Measurements from ENCODE around the gene MRFAP1L1. TPM values are rescaled to one million over a fixed set of nuclear protein-coding genes. Genes with fewer than 3 reads are reported as not detected.

MRFAP1L1 gene
- total and polyA plus RNA-seq, 4 donors = 29.8 to 41.8 (median 30.7) TPM

DNA sequence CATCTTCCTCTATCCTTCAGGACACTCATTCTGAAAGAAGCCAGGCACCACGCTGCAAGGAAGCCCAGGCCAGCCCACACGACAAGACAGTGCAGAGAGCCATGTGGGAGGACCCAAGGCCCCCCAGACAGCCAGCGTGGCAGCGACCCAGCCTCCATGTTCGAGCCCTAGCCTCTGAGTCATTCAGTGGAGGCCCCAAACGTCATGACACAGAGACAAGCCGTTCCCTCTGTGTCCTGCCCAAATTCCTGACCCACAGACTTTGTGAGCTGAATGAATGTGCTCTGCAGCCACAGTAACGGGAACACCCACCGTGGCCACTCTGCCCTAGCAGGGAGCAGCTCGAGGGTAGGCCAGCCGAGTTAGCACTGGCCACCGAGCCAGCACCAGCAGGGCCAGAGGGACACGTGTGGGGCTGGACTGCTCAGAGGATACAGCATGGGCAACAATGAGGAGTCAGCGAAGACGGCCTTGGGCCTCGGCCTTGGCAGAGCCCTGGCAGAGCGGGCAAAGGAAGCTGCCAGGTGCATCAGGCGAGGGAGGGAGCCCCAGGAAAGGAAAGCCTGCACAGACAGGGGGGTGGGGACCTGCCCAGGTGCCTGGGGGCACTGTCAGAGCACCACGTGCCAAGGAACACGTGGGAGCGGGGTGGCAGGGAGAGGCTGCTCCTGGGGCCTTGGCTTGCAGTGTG, 14.9 kb upstream of the MRFAP1L1 start:
- no peak for DNase-seq (ENCODE audit: low spot score)

DNA sequence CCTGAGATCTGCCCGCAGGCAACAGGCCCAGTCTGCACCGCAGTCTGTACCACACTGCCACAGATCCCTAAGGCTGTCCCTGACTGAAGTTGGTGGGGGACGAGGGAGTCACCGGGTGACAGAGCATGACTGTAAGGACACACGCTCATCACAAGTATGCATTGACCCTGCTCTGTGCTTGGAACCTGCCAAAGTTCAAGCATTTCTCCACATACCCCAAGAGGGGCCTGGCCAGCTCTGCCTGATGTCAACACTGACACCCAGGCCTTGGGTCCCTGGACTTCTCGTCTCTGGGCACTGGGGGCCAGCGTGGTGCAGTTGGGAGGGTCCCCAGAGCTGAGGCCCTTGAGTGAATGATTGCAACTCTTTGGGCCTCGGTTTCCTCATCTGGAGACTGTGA, 14.2 kb upstream of the MRFAP1L1 start:
- DNase-seq (ENCODE audit: low spot score) = no peak
- no peaks in the 10 kb centered on the region for H3K9me3 ChIP-seq (ENCODE audit: control insufficient read depth in 4 of 4, low read length in 3 of 4)
- WGBS = 91% methylated on average over 8 of the region's 8 CpGs
- H3K4me3 ChIP-seq (ENCODE audit: low read depth in 1 of 3, low read length in 3 of 3) = no peak overlapping the region
- no peak overlapping the region for H3K27ac ChIP-seq (ENCODE audit: low read depth in 1 of 2, low read length in 2 of 2)
- H3K9ac ChIP-seq (ENCODE audit: low read depth in 1 of 2, low read length in 2 of 2) = no peak overlapping the region
- peaks cover 3 to 17% (median 12%) of the 10 kb centered on the region in 4 donors for H3K4me1 ChIP-seq (ENCODE audit: control insufficient read depth in 4 of 4, insufficient read depth in 4 of 4, low read length in 3 of 4)
- H3K27me3 ChIP-seq (ENCODE audit: control insufficient read depth in 4 of 4, insufficient read depth in 4 of 4, low read length in 3 of 4) = no peaks in the 10 kb centered on the region
- H3K36me3 ChIP-seq (ENCODE audit: control insufficient read depth in 4 of 4, insufficient read depth in 3 of 4, low read depth in 1 of 4, low read length in 3 of 4) = no peaks in the 10 kb centered on the region
- TF ChIP-seq EGR1 (IDR thresholded peaks at IDR 0.05; ENCODE audit: low read depth in 2 of 2) (no peak), FOXA2 (IDR thresholded peaks at IDR 0.05) (no peak), FOXA1 (IDR thresholded peaks at IDR 0.05) (no peak), HNF4G (IDR thresholded peaks at IDR 0.05) (no peak), RXRA (IDR thresholded peaks at IDR 0.05) (no peak), NR2F2 (IDR thresholded peaks at IDR 0.05) (no peak), YY1 (IDR thresholded peaks at IDR 0.05) (no peak), HNF4A (conservative IDR thresholded peaks at IDR 0.05) (no peak), SP1 (IDR thresholded peaks at IDR 0.05) (no peak)
- TF ChIP-seq, protein P1, sequence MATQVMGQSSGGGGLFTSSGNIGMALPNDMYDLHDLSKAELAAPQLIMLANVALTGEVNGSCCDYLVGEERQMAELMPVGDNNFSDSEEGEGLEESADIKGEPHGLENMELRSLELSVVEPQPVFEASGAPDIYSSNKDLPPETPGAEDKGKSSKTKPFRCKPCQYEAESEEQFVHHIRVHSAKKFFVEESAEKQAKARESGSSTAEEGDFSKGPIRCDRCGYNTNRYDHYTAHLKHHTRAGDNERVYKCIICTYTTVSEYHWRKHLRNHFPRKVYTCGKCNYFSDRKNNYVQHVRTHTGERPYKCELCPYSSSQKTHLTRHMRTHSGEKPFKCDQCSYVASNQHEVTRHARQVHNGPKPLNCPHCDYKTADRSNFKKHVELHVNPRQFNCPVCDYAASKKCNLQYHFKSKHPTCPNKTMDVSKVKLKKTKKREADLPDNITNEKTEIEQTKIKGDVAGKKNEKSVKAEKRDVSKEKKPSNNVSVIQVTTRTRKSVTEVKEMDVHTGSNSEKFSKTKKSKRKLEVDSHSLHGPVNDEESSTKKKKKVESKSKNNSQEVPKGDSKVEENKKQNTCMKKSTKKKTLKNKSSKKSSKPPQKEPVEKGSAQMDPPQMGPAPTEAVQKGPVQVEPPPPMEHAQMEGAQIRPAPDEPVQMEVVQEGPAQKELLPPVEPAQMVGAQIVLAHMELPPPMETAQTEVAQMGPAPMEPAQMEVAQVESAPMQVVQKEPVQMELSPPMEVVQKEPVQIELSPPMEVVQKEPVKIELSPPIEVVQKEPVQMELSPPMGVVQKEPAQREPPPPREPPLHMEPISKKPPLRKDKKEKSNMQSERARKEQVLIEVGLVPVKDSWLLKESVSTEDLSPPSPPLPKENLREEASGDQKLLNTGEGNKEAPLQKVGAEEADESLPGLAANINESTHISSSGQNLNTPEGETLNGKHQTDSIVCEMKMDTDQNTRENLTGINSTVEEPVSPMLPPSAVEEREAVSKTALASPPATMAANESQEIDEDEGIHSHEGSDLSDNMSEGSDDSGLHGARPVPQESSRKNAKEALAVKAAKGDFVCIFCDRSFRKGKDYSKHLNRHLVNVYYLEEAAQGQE (IDR thresholded peaks at IDR 0.05) = no peak
- TF ChIP-seq, protein P2, sequence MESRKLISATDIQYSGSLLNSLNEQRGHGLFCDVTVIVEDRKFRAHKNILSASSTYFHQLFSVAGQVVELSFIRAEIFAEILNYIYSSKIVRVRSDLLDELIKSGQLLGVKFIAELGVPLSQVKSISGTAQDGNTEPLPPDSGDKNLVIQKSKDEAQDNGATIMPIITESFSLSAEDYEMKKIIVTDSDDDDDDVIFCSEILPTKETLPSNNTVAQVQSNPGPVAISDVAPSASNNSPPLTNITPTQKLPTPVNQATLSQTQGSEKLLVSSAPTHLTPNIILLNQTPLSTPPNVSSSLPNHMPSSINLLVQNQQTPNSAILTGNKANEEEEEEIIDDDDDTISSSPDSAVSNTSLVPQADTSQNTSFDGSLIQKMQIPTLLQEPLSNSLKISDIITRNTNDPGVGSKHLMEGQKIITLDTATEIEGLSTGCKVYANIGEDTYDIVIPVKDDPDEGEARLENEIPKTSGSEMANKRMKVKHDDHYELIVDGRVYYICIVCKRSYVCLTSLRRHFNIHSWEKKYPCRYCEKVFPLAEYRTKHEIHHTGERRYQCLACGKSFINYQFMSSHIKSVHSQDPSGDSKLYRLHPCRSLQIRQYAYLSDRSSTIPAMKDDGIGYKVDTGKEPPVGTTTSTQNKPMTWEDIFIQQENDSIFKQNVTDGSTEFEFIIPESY (IDR thresholded peaks at IDR 0.05) = no peak

More for the DNA sequence above, 14.9 kb upstream of the MRFAP1L1 start:
- TF ChIP-seq HNF4G (IDR thresholded peaks at IDR 0.05) (no peak), FOXA1 (IDR thresholded peaks at IDR 0.05) (no peak), YY1 (IDR thresholded peaks at IDR 0.05) (no peak), SP1 (IDR thresholded peaks at IDR 0.05) (no peak), FOXA2 (IDR thresholded peaks at IDR 0.05) (no peak), GABPA (IDR thresholded peaks at IDR 0.05 in 1 of 2, conservative IDR thresholded peaks at IDR 0.05 in 1 of 2) (no peak), NR2F2 (IDR thresholded peaks at IDR 0.05) (no peak), HNF4A (conservative IDR thresholded peaks at IDR 0.05) (no peak), RAD21 (IDR thresholded peaks at IDR 0.05) (no peak), EGR1 (IDR thresholded peaks at IDR 0.05; ENCODE audit: low read depth in 2 of 2) (no peak), TAF1 (conservative IDR thresholded peaks at IDR 0.05) (no peak)
- TF ChIP-seq, protein P1 (IDR thresholded peaks at IDR 0.05) = no peak
- TF ChIP-seq, protein P3, sequence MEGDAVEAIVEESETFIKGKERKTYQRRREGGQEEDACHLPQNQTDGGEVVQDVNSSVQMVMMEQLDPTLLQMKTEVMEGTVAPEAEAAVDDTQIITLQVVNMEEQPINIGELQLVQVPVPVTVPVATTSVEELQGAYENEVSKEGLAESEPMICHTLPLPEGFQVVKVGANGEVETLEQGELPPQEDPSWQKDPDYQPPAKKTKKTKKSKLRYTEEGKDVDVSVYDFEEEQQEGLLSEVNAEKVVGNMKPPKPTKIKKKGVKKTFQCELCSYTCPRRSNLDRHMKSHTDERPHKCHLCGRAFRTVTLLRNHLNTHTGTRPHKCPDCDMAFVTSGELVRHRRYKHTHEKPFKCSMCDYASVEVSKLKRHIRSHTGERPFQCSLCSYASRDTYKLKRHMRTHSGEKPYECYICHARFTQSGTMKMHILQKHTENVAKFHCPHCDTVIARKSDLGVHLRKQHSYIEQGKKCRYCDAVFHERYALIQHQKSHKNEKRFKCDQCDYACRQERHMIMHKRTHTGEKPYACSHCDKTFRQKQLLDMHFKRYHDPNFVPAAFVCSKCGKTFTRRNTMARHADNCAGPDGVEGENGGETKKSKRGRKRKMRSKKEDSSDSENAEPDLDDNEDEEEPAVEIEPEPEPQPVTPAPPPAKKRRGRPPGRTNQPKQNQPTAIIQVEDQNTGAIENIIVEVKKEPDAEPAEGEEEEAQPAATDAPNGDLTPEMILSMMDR (IDR thresholded peaks at IDR 0.05; ENCODE audit: low read depth, low read length, missing input control) = no peak
- TF ChIP-seq, protein P4, sequence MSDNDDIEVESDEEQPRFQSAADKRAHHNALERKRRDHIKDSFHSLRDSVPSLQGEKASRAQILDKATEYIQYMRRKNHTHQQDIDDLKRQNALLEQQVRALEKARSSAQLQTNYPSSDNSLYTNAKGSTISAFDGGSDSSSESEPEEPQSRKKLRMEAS (IDR thresholded peaks at IDR 0.05) = no peak
- TF ChIP-seq, protein P5, sequence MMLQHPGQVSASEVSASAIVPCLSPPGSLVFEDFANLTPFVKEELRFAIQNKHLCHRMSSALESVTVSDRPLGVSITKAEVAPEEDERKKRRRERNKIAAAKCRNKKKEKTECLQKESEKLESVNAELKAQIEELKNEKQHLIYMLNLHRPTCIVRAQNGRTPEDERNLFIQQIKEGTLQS (IDR thresholded peaks at IDR 0.05) = no peak
- Histone ChIP-seq H3K9ac (ENCODE audit: low read depth in 1 of 2, low read length in 2 of 2) (no peak overlapping the region), H3K4me3 (ENCODE audit: low read depth in 1 of 3, low read length in 3 of 3) (no peak overlapping the region), H3K9me3 (ENCODE audit: control insufficient read depth in 4 of 4, low read length in 3 of 4) (no peaks in the 10 kb centered on the region), H3K36me3 (ENCODE audit: control insufficient read depth in 4 of 4, insufficient read depth in 3 of 4, low read depth in 1 of 4, low read length in 3 of 4) (no peaks in the 10 kb centered on the region), H3K27ac (ENCODE audit: low read depth in 1 of 2, low read length in 2 of 2) (no peak overlapping the region), H3K27me3 (ENCODE audit: control insufficient read depth in 4 of 4, insufficient read depth in 4 of 4, low read length in 3 of 4) (no peaks in the 10 kb centered on the region), H3K4me1 (ENCODE audit: control insufficient read depth in 4 of 4, insufficient read depth in 4 of 4, low read length in 3 of 4) (peaks cover 6 to 24% (median 18%) of the 10 kb centered on the region in 4 donors)
- 86% methylated on average over 21 of the region's 21 CpGs for WGBS
